ENCODE results near the gene ZNF598.

The ZNF598 gene

DNA sequence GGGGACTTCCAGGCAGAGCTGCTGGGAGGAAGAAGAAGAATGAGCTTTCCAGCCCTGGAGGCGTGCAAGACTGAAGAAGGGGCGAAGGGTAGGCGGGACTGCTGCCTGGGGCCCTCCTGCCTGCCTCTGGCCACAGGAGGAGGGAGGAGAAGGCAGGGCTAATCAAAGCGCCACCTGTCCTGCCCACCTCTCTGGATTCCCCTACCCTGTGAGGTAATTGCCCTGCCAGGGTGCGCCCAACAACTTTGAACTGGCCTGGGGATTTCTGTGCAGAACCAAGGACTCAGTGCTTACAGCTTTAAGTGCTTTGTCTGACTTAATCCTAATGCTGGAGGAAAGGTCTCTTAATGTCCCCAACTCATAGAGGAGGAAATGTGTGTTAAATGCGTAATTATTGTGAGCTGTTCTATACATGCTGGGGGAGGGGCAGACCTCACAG lies 28.2 kb downstream of the ZNF598 start, which contains the start of gene NOXO1:
Gene NOXO1, minus strand, starts transcription at position 72 of the 439 bp plus-strand sequence. CDS start 290 bp downstream, outside the sequence.
- TF ChIP-seq, protein P1, sequence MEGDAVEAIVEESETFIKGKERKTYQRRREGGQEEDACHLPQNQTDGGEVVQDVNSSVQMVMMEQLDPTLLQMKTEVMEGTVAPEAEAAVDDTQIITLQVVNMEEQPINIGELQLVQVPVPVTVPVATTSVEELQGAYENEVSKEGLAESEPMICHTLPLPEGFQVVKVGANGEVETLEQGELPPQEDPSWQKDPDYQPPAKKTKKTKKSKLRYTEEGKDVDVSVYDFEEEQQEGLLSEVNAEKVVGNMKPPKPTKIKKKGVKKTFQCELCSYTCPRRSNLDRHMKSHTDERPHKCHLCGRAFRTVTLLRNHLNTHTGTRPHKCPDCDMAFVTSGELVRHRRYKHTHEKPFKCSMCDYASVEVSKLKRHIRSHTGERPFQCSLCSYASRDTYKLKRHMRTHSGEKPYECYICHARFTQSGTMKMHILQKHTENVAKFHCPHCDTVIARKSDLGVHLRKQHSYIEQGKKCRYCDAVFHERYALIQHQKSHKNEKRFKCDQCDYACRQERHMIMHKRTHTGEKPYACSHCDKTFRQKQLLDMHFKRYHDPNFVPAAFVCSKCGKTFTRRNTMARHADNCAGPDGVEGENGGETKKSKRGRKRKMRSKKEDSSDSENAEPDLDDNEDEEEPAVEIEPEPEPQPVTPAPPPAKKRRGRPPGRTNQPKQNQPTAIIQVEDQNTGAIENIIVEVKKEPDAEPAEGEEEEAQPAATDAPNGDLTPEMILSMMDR (IDR thresholded peaks at IDR 0.05; ENCODE audit: control extremely low read depth, extremely low read depth, low read depth, missing control alignments): no peak
- DNase-seq (ENCODE audit: extremely low spot score): no peak
- POLR2A ChIA-PET: interaction anchor here (1.5 to 3.2 kb wide), 2 partner anchors 10 to 16 kb away, joined by 3 to 21 read pairs; partner anchors contain the start of genes RPS2 and TBL3
- CTCF ChIA-PET: interaction anchor here (1.1 to 3.0 kb wide), 3 partner anchors 15 to 159 kb away, joined by 3 to 10 read pairs (median 5); no protein-coding TSS in a partner anchor

DNA sequence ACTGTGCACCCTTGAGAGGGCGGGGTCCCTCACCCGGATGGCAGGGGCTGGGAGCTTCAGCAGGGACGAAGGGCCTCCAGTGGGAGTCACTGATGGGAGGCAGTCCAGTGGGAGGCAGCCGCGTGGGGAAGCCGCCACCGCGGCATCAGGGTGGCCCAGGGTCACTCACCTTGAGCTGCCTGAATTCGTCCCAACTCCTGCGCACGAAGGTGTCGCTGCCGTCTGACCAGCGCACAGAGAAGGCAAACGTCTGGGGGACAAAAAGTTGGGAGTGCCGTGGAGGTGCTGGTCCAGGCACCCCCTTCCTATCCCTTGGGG lies 28.9 kb downstream of the ZNF598 start:
- CTCF ChIA-PET: interaction anchor here (1.1 to 3.0 kb wide), 3 partner anchors 15 to 160 kb away, joined by 3 to 10 read pairs (median 5); no protein-coding TSS in a partner anchor
- TF ChIP-seq, protein P1 (IDR thresholded peaks at IDR 0.05; ENCODE audit: control extremely low read depth, extremely low read depth, low read depth, missing control alignments): no peak

DNA sequence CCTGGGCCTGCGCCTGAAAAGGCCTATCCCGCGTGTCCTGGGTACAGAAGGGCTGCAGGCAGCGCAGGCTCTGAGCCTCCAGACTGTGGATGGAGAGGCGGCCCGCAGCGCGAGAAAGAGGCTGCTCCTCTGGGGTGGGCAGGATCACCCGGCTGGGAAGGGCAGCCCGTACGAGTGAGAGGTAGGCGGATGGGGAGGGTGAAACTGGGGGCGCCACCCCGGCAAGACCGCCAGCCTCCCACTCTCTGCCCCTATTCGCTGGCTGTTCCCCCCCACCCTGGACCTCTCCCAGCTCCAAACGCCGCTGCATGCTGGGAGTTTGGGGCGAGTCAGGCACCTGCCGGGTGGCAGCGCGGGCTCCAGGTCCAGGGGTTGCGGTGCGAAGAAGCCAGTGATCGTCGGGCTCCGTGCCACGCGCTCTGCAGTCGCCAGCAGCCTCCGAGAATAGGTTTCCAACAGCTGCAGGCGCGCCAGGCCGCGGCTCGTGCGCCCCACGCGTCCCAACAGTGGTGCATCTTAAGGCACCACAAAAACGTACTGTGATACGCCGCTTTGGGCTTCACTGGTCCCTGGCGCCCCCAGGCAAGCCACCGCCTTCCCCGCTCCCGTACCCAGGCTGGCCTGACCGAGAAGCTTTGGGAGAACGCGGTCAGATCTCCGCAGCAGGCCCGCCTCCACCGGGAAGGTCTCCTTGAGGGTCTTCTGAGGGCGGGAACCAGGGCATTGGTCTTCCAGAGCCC lies 29.4 kb downstream of the ZNF598 start:
- TF ChIP-seq, protein P1 (IDR thresholded peaks at IDR 0.05; ENCODE audit: control extremely low read depth, extremely low read depth, low read depth, missing control alignments): no peak
- POLR2A ChIA-PET: interaction anchor here (0.5 to 3.2 kb wide), 3 partner anchors 11 to 672 kb away, joined by 3 to 21 read pairs (median 3); partner anchors contain the start of gene RPS2
- no peak for DNase-seq (ENCODE audit: extremely low spot score)
- CTCF ChIA-PET: no interaction called here

More for the DNA sequence above, 28.9 kb downstream of the ZNF598 start:
- POLR2A ChIA-PET: interaction anchor here (0.5 to 3.2 kb wide), 3 partner anchors 10 to 672 kb away, joined by 3 to 21 read pairs (median 3); partner anchors contain the start of gene RPS2
- no peak for DNase-seq (ENCODE audit: extremely low spot score)

DNA sequence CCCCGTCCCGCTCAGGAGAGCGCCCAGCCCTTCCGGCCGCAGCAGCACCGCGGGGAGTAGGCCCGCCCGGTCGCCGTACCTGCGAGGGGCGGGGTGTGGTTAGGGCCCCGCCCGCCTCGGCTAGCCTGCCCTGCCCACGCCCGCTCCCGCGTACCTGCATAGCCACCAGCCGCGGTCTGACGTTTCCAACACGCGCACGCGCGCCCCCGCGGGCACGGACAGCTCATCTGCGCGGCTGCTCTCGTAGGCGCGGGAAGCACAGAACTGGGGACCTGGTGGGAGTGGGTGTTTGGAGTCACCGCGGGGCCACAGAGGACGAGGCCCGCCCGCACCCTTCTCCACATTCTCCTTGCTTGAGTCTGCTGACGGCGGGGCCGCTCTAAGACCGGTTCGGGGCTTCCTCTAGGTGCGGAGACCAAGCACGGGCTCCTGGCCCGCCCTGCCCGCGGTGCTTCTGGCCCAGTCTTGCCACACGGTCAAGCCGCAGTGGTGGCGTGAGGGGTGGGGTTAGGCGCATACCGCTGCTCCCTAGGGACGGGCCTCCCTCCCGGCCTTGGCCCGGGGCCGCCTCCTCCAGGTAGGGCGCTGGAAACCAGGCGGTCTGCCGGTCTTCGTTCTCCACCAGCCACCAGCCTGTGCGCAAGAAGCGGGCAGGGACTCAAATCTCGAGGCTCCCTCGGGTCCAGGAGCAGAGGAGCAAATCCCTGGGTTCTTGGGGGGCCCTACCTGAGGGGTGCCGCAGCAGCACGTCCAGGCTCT lies 30.2 kb downstream of the ZNF598 start:
- CTCF ChIA-PET: no interaction called here
- POLR2A ChIA-PET: interaction anchor here (1.7 kb wide), 1 partner anchor 14 kb away, joined by 7 read pairs; the partner anchor contains the start of gene RPS2
- no peak for DNase-seq (ENCODE audit: extremely low spot score)
- TF ChIP-seq, protein P1 (IDR thresholded peaks at IDR 0.05; ENCODE audit: control extremely low read depth, extremely low read depth, low read depth, missing control alignments): no peak

DNA sequence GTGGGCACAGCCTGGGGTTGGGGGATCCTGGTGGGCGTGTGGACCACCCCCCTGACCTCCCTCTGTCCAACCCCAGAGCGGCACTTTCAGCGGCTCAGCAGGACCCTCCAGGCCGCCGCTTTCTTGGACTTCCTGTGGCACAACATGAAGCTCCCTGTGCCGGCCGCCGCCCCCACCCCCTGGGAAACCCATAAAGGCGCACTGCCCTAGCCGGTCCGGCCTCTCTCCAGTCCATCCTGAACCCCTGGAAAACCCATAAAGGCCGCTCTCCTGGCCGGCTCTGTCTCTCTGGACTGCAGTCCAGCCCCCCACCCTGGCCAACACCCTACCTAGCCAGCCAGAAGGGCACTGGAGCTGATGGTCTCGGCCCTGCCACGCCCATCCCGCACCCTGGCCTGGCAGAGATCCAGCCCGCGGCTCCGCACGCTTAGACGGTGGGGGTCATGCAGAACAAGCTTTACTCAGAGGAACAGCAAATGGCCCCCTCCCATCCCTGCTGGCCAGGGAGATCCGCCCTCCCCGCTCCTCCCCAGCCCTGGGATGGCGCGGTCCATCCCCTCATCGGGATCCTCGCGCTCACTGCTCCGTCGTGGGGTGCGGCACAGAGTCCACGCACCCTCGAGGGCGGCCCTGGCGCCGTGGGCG lies 31.0 kb downstream of the ZNF598 start:
- DNase-seq (ENCODE audit: extremely low spot score): no peak
- POLR2A ChIA-PET: interaction anchor here (0.9 to 1.7 kb wide), 2 partner anchors 14 to 177 kb away, joined by 3 to 7 read pairs; partner anchors contain the start of genes RPS2 and TRAF7
- CTCF ChIA-PET: no interaction called here
- TF ChIP-seq, protein P1 (IDR thresholded peaks at IDR 0.05; ENCODE audit: control extremely low read depth, extremely low read depth, low read depth, missing control alignments): no peak

DNA sequence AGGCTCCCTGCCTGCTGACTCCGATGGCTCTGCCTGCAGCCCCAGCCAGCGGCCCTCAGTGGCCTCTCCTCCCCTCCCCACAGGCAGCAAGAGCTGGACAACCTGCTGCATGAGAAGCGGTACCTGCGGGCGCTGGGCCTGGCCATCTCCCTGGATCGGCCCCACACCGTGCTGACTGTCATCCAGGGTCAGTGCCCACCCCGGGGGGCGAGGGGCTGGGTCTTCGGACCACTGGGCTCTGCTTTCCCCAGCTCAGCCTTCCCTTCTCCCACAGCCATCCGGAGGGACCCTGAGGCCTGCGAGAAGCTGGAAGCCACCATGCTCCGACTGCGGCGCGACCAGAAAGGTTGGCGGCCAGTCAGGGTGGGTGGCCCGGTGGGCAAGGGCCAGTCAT lies 31.7 kb downstream of the ZNF598 start:
- ChIA-PET POLR2A (interaction anchor here (0.9 to 1.7 kb wide), 2 partner anchors 13 to 177 kb away, joined by 3 to 7 read pairs; partner anchors contain the start of genes RPS2 and TRAF7), CTCF (no interaction called here)
- TF ChIP-seq, protein P1 (IDR thresholded peaks at IDR 0.05; ENCODE audit: control extremely low read depth, extremely low read depth, low read depth, missing control alignments): no peak
- DNase-seq (ENCODE audit: extremely low spot score): no peak
